SU-DHL-6 (cell line): ENCODE measurements around the gene USP17L18.
"Not testable (repeated sequence)": the region's sequence is repeated elsewhere in the genome, so short reads cannot be mapped to it uniquely, and the experiment has no call there.

ENCODE experiments used
- H2AFZ ChIP-seq: fragments of 200-600 bp; sonication (generic); 2 replicates; pipeline ENCODE4 v1.6.1; 2014; ENCODE audit warnings: low read depth, mild to moderate bottlenecking, moderate library complexity, mixed read lengths, antibody characterized with exemption, low read length; ENCODE audit not compliant: severe bottlenecking
- H3F3A ChIP-seq: fragments of 200-600 bp; shearing (Covaris generic); 2 replicates; pipeline ENCODE4 v1.6.0; 2016; ENCODE audit warnings: antibody characterized with exemption, mild to moderate bottlenecking; ENCODE audit not compliant: insufficient read depth
- H3K27ac ChIP-seq: fragments of 200-600 bp; sonication (generic); 2 replicates; pipeline ENCODE4 v1.5.1; 2016; ENCODE audit warnings: low read depth, mild to moderate bottlenecking, low read length, moderate library complexity, mixed read lengths
- H3K27me3 ChIP-seq: fragments of 200-600 bp; sonication (generic), shearing (Covaris generic); 2 replicates; pipeline ENCODE4 v1.6.0; 2014; ENCODE audit warnings: mild to moderate bottlenecking, low read length
- H3K36me3 ChIP-seq: fragments of 200-600 bp; sonication (generic); 2 replicates; pipeline ENCODE4 v1.6.1; 2014; ENCODE audit warnings: mild to moderate bottlenecking, low read length, mixed read lengths
- H3K4me2 ChIP-seq: fragments of 300-600, 200-600 bp; shearing (Covaris generic), sonication (generic); 2 replicates; pipeline ENCODE4 v1.6.0; 2014; ENCODE audit warnings: low read length, low read depth, mild to moderate bottlenecking; ENCODE audit not compliant: poor library complexity, severe bottlenecking
- H3K4me3 ChIP-seq: fragments of 200-600 bp; sonication (generic); 2 replicates; pipeline ENCODE4 v1.5.1; 2014; ENCODE audit warnings: antibody characterized with exemption, low read length, mild to moderate bottlenecking, mixed read lengths; ENCODE audit not compliant: insufficient read depth, poor library complexity, severe bottlenecking
- H3K79me2 ChIP-seq: fragments of 200-600 bp; sonication (generic); 2 replicates; pipeline ENCODE4 v1.6.1; 2014; ENCODE audit warnings: mild to moderate bottlenecking, low read length, moderate library complexity; ENCODE audit not compliant: insufficient read depth
- H3K9ac ChIP-seq: fragments of 200-600 bp; sonication (generic); 2 replicates; pipeline ENCODE4 v1.7.0; 2014; ENCODE audit warnings: mild to moderate bottlenecking, low read length
- H3K9me2 ChIP-seq: fragments of 200-600 bp; sonication (generic); replicated peaks from 2 replicates; pipeline ENCODE4 v1.6.1; 2014; ENCODE audit warnings: low read length; ENCODE audit not compliant: insufficient read depth
- H3K9me3 ChIP-seq: fragments of 200-600 bp; sonication (generic); 2 replicates; pipeline ENCODE4 v1.6.1; 2014; ENCODE audit warnings: low read length, mixed read lengths; ENCODE audit not compliant: insufficient read depth
- H4K20me1 ChIP-seq: fragments of 200-600 bp; sonication (generic); 2 replicates; pipeline ENCODE4 v1.6.1; 2014; ENCODE audit warnings: low read depth, mild to moderate bottlenecking, antibody characterized with exemption, low read length, moderate library complexity, mixed read lengths

The USP17L18 gene

DNA sequence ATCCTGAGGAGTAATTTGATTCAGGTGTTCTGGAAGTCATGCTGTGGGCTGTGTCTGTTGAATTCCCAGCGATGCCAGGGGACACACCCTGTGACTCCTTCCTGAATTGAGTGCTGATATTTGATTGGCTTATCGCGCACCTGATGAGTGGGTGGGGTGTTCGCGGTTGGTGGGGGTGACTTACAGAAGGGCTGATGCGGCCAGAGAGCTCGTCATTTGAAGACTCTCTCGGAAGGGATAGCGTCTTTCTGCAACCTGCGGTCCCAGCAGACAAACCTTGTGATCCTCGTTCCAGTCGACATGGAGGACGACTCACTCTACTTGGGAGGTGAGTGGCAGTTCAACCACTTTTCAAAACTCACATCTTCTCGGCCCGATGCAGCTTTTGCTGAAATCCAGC lies 14.3 kb upstream of the USP17L18 start, which contains the start of gene USP17L15:
TSS of gene USP17L15 (plus strand) at position 301 of the 400 bp plus-strand sequence. CDS start at position 301, 0 bp downstream.
- H3K27me3 ChIP-seq, H4K20me1 ChIP-seq, H3K9ac ChIP-seq, H3K4me2 ChIP-seq, H3K9me3 ChIP-seq, H3K36me3 ChIP-seq, H3K4me3 ChIP-seq, H3K9me2 ChIP-seq, H3F3A ChIP-seq, H3K27ac ChIP-seq, H2AFZ ChIP-seq, H3K79me2 ChIP-seq: not testable (repeated sequence)

DNA sequence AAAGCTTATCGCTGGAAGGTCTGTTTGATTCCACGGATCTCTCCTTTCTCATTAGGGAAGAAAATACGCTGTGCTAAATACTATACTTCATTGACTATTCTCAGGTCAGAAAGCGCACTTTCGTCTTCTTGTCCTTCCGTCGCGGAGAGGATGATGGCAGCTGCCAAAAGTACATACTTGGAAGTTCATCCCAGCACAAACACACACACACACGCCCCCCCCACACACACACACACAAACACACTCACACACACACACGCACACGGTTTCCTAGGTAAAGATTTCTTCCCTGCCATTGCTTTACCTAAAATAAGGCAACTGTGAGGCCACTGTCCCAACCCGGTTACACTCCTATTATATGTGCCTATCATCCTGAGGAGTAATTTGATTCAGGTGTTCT lies 10.0 kb upstream of the USP17L18 start:
- H3K27me3 ChIP-seq, H3F3A ChIP-seq, H3K36me3 ChIP-seq, H3K4me2 ChIP-seq, H3K9ac ChIP-seq, H2AFZ ChIP-seq, H4K20me1 ChIP-seq, H3K9me3 ChIP-seq, H3K4me3 ChIP-seq, H3K27ac ChIP-seq, H3K9me2 ChIP-seq, H3K79me2 ChIP-seq: not testable (repeated sequence)

DNA sequence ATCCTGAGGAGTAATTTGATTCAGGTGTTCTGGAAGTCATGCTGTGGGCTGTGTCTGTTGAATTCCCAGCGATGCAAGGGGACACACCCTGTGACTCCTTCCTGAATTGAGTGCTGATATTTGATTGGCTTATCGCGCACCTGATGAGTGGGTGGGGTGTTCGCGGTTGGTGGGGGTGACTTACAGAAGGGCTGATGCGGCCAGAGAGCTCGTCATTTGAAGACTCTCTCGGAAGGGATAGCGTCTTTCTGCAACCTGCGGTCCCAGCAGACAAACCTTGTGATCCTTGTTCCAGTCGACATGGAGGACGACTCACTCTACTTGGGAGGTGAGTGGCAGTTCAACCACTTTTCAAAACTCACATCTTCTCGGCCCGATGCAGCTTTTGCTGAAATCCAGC lies 4.9 kb upstream of the USP17L18 start, which contains the start of gene USP17L17:
TSS of gene USP17L17 (plus strand) at position 301 of the 400 bp plus-strand sequence. CDS start at position 301, 0 bp downstream.
- H3K27me3 ChIP-seq, H3K9ac ChIP-seq, H3K4me3 ChIP-seq, H3K9me3 ChIP-seq, H3K36me3 ChIP-seq, H2AFZ ChIP-seq, H3K79me2 ChIP-seq, H3K9me2 ChIP-seq, H4K20me1 ChIP-seq, H3K27ac ChIP-seq, H3F3A ChIP-seq, H3K4me2 ChIP-seq: not testable (repeated sequence)

DNA sequence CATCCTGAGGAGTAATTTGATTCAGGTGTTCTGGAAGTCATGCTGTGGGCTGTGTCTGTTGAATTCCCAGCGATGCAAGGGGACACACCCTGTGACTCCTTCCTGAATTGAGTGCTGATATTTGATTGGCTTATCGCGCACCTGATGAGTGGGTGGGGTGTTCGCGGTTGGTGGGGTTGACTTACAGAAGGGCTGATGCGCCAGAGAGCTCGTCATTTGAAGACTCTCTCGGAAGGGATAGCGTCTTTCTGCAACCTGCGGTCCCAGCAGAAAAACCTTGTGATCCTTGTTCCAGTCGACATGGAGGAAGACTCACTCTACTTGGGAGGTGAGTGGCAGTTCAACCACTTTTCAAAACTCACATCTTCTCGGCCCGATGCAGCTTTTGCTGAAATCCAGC lies 4.6 kb downstream of the USP17L18 start, which contains the start of gene USP17L19:
TSS of gene USP17L19 (plus strand) at position 301 of the 400 bp plus-strand sequence. CDS start at position 301, 0 bp downstream.
- H3K9me3 ChIP-seq, H3K4me3 ChIP-seq, H4K20me1 ChIP-seq, H3K4me2 ChIP-seq, H2AFZ ChIP-seq, H3K27me3 ChIP-seq, H3K79me2 ChIP-seq, H3K9ac ChIP-seq, H3K36me3 ChIP-seq, H3F3A ChIP-seq, H3K27ac ChIP-seq, H3K9me2 ChIP-seq: not testable (repeated sequence)

DNA sequence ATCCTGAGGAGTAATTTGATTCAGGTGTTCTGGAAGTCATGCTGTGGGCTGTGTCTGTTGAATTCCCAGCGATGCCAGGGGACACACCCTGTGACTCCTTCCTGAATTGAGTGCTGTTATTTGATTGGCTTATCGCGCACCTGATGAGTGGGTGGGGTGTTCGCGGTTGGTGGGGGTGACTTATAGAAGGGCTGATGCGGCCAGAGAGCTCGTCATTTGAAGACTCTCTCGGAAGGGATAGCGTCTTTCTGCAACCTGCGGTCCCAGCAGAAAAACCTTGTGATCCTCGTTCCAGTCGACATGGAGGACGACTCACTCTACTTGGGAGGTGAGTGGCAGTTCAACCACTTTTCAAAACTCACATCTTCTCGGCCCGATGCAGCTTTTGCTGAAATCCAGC lies 9.4 kb downstream of the USP17L18 start, which contains the start of gene USP17L20:
TSS of gene USP17L20 (plus strand) at position 301 of the 400 bp plus-strand sequence. CDS start at position 301, 0 bp downstream.
- not testable (repeated sequence) for H3K27me3 ChIP-seq, H3F3A ChIP-seq, H3K27ac ChIP-seq, H3K36me3 ChIP-seq, H3K4me2 ChIP-seq, H3K9me3 ChIP-seq, H4K20me1 ChIP-seq, H3K79me2 ChIP-seq, H3K9ac ChIP-seq, H2AFZ ChIP-seq, H3K4me3 ChIP-seq, H3K9me2 ChIP-seq

DNA sequence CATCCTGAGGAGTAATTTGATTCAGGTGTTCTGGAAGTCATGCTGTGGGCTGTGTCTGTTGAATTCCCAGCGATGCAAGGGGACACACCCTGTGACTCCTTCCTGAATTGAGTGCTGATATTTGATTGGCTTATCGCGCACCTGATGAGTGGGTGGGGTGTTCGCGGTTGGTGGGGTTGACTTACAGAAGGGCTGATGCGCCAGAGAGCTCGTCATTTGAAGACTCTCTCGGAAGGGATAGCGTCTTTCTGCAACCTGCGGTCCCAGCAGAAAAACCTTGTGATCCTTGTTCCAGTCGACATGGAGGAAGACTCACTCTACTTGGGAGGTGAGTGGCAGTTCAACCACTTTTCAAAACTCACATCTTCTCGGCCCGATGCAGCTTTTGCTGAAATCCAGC lies 14.1 kb downstream of the USP17L18 start, which contains the start of gene USP17L21:
TSS of gene USP17L21 (plus strand) at position 301 of the 400 bp plus-strand sequence. CDS start at position 301, 0 bp downstream.
- H3K79me2 ChIP-seq = not testable (repeated sequence)

DNA sequence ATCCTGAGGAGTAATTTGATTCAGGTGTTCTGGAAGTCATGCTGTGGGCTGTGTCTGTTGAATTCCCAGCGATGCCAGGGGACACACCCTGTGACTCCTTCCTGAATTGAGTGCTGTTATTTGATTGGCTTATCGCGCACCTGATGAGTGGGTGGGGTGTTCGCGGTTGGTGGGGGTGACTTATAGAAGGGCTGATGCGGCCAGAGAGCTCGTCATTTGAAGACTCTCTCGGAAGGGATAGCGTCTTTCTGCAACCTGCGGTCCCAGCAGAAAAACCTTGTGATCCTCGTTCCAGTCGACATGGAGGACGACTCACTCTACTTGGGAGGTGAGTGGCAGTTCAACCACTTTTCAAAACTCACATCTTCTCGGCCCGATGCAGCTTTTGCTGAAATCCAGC lies 18.9 kb downstream of the USP17L18 start, which contains the start of gene USP17L22:
TSS of gene USP17L22 (plus strand) at position 301 of the 400 bp plus-strand sequence. CDS start at position 301, 0 bp downstream.
- not testable (repeated sequence) for H4K20me1 ChIP-seq, H3K4me3 ChIP-seq, H3K27ac ChIP-seq, H2AFZ ChIP-seq, H3F3A ChIP-seq, H3K9ac ChIP-seq, H3K4me2 ChIP-seq, H3K27me3 ChIP-seq, H3K36me3 ChIP-seq, H3K9me2 ChIP-seq, H3K9me3 ChIP-seq, H3K79me2 ChIP-seq

More for the DNA sequence above, 14.1 kb downstream of the USP17L18 start, which contains the start of gene USP17L21:
- not testable (repeated sequence) for H3F3A ChIP-seq, H4K20me1 ChIP-seq, H3K9ac ChIP-seq, H3K27ac ChIP-seq, H3K9me2 ChIP-seq, H3K27me3 ChIP-seq, H3K4me3 ChIP-seq, H3K36me3 ChIP-seq, H3K9me3 ChIP-seq, H2AFZ ChIP-seq, H3K4me2 ChIP-seq

DNA sequence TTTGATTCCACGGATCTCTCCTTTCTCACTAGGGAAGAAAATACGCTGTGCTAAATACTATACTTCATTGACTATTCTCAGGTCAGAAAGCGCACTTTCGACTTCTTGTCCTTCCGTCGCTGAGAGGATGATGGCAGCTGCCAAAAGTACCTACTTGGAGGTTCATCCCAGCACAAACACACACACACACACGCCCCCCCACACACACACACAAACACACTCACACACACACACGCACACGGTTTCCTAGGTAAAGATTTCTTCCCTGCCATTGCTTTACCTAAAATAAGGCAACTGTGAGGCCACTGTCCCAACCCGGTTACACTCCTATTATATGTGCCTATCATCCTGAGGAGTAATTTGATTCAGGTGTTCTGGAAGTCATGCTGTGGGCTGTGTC lies 23.3 kb downstream of the USP17L18 start:
- H3K36me3 ChIP-seq, H3K79me2 ChIP-seq, H3K27me3 ChIP-seq, H3K9me3 ChIP-seq, H3K27ac ChIP-seq, H2AFZ ChIP-seq, H3F3A ChIP-seq, H3K9me2 ChIP-seq, H3K4me3 ChIP-seq, H4K20me1 ChIP-seq, H3K4me2 ChIP-seq, H3K9ac ChIP-seq: not testable (repeated sequence)
